Smooth muscle cell (in vitro differentiated cells): ENCODE measurements around the gene CHP2. TPM values are rescaled to one million over a fixed set of nuclear protein-coding genes. Genes with fewer than 3 reads are reported as not detected.
"Not testable (repeated sequence)": the region's sequence is repeated elsewhere in the genome, so short reads cannot be mapped to it uniquely, and the experiment has no call there.

Experiments
- DNase-seq: peaks from one replicate; lab custom pipeline; 2025; ENCODE audit not compliant: unreplicated experiment; lab: John Stamatoyannopoulos, UW
- H2AFZ ChIP-seq: fragments of 200-600 bp; sonication (generic); 2 replicates; pipeline ENCODE4 v1.6.0; 2016; ENCODE audit warnings: antibody characterized with exemption, low read depth, mild to moderate bottlenecking
- H3F3A ChIP-seq: fragments of 200-600 bp; sonication (generic); 2 replicates; pipeline ENCODE4 v1.6.0; 2017; ENCODE audit warnings: antibody characterized with exemption, low read depth
- H3K27ac ChIP-seq: fragments of 200-600 bp; sonication (generic); 2 replicates; pipeline ENCODE4 v1.5.1; 2016; ENCODE audit warnings: low read depth, mild to moderate bottlenecking
- H3K27me3 ChIP-seq: fragments of 200-600 bp; sonication (generic); 2 replicates; pipeline ENCODE4 v1.6.1; 2016; ENCODE audit warnings: low read depth, mild to moderate bottlenecking
- H3K36me3 ChIP-seq: fragments of 200-600 bp; sonication (generic); 2 replicates; pipeline ENCODE4 v1.5.1; 2016; ENCODE audit warnings: low read depth
- H3K4me1 ChIP-seq: fragments of 200-600 bp; sonication (generic); 2 replicates; pipeline ENCODE4 v1.5.1; 2016; ENCODE audit warnings: low read depth
- H3K4me2 ChIP-seq: fragments of 200-600 bp; sonication (generic); 2 replicates; pipeline ENCODE4 v1.6.0; 2016; ENCODE audit warnings: mild to moderate bottlenecking
- H3K4me3 ChIP-seq: fragments of 200-600 bp; sonication (generic); 2 replicates; pipeline ENCODE4 v1.5.1; 2016; ENCODE audit warnings: mild to moderate bottlenecking
- H3K79me2 ChIP-seq: fragments of 200-600 bp; sonication (generic); 2 replicates; pipeline ENCODE4 v1.6.0; 2016; ENCODE audit warnings: low read depth, mild to moderate bottlenecking
- H3K9ac ChIP-seq: fragments of 200-600 bp; sonication (generic); 2 replicates; pipeline ENCODE4 v1.6.0; 2016; ENCODE audit warnings: low read depth
- H3K9me3 ChIP-seq: fragments of 200-600 bp; sonication (generic); replicated peaks from 2 replicates; pipeline ENCODE4 v1.5.1; 2016; ENCODE audit warnings: low read depth
- H4K20me1 ChIP-seq: fragments of 200-600 bp; sonication (generic); 2 replicates; pipeline ENCODE4 v1.6.0; 2016; ENCODE audit warnings: low read depth
- WGBS: methylation state at CpG from one replicate; pipeline ENCODE4 v1.1.7; 2016; ENCODE audit warnings: low lambda C conversion rate; 5-methylcytosine and 5-hydroxymethylcytosine counted together
- polyA plus RNA-seq: library from polyadenylated mRNA; unstranded; fragments of >200 nt; fragmentation: Nextera tagmentation; extraction: Ambion mirVana; gene quantifications from 2 replicates; pipeline ENCODE4 v1.2.1, GENCODE V29; 2016
- total RNA-seq: library from RNA; depleted of rRNA; stranded (reverse); fragments of >200 nt; gene quantifications from 2 replicates; pipeline ENCODE4 v1.2.3, GENCODE V29; 2014
- TF ChIP-seq, protein P1 (sequence below): fragments of 200-600 bp; sonication (generic); IDR thresholded peaks from 2 replicates; pipeline ENCODE4 v1.5.1; 2017; ENCODE audit warnings: borderline replicate concordance, mild to moderate bottlenecking, antibody characterized with exemption; ENCODE audit not compliant: insufficient read depth, poor library complexity, severe bottlenecking

CHP2 gene
- total and polyA plus RNA-seq, 2 experiments from 2014 or later = not detected

DNA sequence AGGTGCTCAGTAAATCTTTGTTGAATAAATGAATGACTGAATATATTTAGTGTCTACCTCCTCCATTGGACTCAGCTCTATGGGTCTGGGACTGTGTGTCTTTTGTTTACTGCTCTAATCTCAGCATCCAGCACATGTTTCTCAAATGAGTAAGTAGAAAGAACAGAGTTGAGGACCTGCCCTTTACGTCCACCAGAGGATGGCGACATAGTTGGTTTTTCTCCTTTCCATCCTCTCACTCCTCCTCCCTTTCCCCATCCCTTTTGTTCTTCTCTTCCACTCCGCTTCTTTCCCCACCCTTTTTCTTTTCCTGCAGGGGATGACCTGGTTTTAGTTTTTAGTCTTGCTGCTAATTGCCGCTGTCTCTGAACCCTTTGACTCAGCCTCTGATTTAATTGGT, 12.1 kb upstream of the CHP2 start:
- Histone ChIP-seq H3K4me1 (no peaks in the 10 kb centered on the region), H3K9me3 (no peaks in the 10 kb centered on the region), H3K9ac (no peak overlapping the region), H3K4me3 (no peak overlapping the region), H3K79me2 (no peaks in the 10 kb centered on the region), H2AFZ (no peak overlapping the region), H3K27ac (no peak overlapping the region), H3K36me3 (no peaks in the 10 kb centered on the region), H3K4me2 (no peak overlapping the region), H3K27me3 (peaks cover 49% of the 10 kb centered on the region), H3F3A (no peaks in the 10 kb centered on the region), H4K20me1 (no peaks in the 10 kb centered on the region)
- 34% methylated on average over 4 of the region's 4 CpGs for WGBS
- TF ChIP-seq, protein P1, sequence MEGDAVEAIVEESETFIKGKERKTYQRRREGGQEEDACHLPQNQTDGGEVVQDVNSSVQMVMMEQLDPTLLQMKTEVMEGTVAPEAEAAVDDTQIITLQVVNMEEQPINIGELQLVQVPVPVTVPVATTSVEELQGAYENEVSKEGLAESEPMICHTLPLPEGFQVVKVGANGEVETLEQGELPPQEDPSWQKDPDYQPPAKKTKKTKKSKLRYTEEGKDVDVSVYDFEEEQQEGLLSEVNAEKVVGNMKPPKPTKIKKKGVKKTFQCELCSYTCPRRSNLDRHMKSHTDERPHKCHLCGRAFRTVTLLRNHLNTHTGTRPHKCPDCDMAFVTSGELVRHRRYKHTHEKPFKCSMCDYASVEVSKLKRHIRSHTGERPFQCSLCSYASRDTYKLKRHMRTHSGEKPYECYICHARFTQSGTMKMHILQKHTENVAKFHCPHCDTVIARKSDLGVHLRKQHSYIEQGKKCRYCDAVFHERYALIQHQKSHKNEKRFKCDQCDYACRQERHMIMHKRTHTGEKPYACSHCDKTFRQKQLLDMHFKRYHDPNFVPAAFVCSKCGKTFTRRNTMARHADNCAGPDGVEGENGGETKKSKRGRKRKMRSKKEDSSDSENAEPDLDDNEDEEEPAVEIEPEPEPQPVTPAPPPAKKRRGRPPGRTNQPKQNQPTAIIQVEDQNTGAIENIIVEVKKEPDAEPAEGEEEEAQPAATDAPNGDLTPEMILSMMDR = no peak
- DNase-seq = no peak

DNA sequence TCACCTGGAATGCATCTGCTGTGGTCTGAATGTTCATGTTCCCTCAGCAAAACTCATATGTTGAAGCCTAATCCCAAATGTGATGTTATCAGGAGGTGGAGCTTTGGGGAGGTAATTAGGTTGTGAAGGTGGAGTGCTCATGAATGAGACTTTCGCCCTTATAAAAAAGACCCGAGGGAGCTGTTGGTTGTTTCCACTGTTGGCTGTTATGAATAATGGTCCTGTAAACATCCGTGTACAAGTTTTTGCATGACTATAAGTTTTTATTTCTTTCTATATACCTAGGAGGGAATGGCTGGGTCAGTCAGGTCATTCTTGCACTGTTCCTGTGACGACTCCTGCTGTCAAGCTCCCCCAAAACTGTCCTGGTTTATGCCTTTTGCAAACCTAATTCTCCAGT, 9.6 kb upstream of the CHP2 start:
- DNase-seq = no peak
- no peaks in the 10 kb centered on the region for H3K9me3 ChIP-seq
- TF ChIP-seq, protein P1 = no peak
- H3K4me2 ChIP-seq = no peak overlapping the region
- peaks cover 40% of the 10 kb centered on the region for H3K27me3 ChIP-seq
- H4K20me1 ChIP-seq = no peaks in the 10 kb centered on the region
- 84% methylated on average over 4 of the region's 4 CpGs for WGBS
- no peak overlapping the region for H2AFZ ChIP-seq
- H3K4me1 ChIP-seq = no peaks in the 10 kb centered on the region
- H3F3A ChIP-seq = no peaks in the 10 kb centered on the region
- no peak overlapping the region for H3K27ac ChIP-seq
- H3K79me2 ChIP-seq = no peaks in the 10 kb centered on the region
- H3K36me3 ChIP-seq = no peaks in the 10 kb centered on the region
- no peak overlapping the region for H3K9ac ChIP-seq
- no peak overlapping the region for H3K4me3 ChIP-seq

DNA sequence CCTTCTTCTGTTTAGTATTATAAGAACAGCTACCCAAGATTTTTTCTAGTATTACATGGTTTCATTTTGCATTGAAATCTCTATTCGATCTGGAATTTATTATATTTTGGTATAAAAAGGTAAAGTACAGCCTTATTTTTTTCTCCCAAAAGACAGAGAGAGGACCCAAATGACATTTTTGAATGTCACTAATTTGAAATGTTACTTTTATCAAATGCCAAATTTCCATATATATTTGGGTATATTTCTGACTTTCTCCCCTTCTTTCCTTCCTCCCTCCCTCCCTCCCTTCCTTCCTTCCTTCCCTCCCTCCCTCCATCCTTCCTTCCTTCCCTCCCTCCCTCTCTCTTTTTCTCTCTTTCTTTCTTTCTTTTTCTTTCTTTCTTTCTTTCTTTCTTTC, 6.2 kb upstream of the CHP2 start:
- no peaks in the 10 kb centered on the region for H3K9me3 ChIP-seq
- no peak overlapping the region for H2AFZ ChIP-seq
- no peaks in the 10 kb centered on the region for H3K36me3 ChIP-seq
- H3K79me2 ChIP-seq = no peaks in the 10 kb centered on the region
- TF ChIP-seq, protein P1 = no peak
- WGBS = 85% methylated on average over 1 of the region's 1 CpG
- H4K20me1 ChIP-seq = no peaks in the 10 kb centered on the region
- no peak overlapping the region for H3K4me3 ChIP-seq
- H3K9ac ChIP-seq = no peak overlapping the region
- H3K27ac ChIP-seq = no peak overlapping the region
- peaks cover 47% of the 10 kb centered on the region for H3K27me3 ChIP-seq
- no peak overlapping the region for H3K4me2 ChIP-seq
- H3F3A ChIP-seq = no peaks in the 10 kb centered on the region
- DNase-seq = no peak
- no peaks in the 10 kb centered on the region for H3K4me1 ChIP-seq

- not testable (repeated sequence) for H2AFZ ChIP-seq, H3K27ac ChIP-seq, H3K4me3 ChIP-seq, H3K4me2 ChIP-seq, H3K4me1 ChIP-seq, H3K9me3 ChIP-seq, H3K79me2 ChIP-seq, H4K20me1 ChIP-seq, H3F3A ChIP-seq, H3K36me3 ChIP-seq, H3K9ac ChIP-seq, DNase-seq
- WGBS = 75% methylated on average over 1 of the region's 1 CpG
- peaks cover 57% of the 10 kb centered on the region for H3K27me3 ChIP-seq
Measured at GRCh38 chr16:23751053-23751452, 3.8 kb upstream of the CHP2 start.
